T-helper 1 cell treated with Interleukin-12 subunit alpha and Interleukin-12 subunit beta and Interleukin-4 antibody, amounts not matched to agents 30 ng/mL and 1 ng/mL, for 36 hours (primary cell): ENCODE data around the gene CRYGA. TPM values are rescaled to one million over a fixed set of nuclear protein-coding genes. Genes with fewer than 3 reads are reported as not detected.

Source experiments
- intact Hi-C: fragments of 100-400 bp; cut with micrococcal nuclease; formaldehyde crosslinking; loops from one replicate; pipeline ENCODE4 v1.15.1; 2024
- total RNA-seq: library from RNA; stranded (reverse); gene quantifications from 2 replicates; pipeline ENCODE4 v1.2.3, GENCODE V29; 2022

CRYGA gene, protein sequence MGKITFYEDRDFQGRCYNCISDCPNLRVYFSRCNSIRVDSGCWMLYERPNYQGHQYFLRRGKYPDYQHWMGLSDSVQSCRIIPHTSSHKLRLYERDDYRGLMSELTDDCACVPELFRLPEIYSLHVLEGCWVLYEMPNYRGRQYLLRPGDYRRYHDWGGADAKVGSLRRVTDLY
- total RNA-seq = not detected in 2 replicates

DNA sequence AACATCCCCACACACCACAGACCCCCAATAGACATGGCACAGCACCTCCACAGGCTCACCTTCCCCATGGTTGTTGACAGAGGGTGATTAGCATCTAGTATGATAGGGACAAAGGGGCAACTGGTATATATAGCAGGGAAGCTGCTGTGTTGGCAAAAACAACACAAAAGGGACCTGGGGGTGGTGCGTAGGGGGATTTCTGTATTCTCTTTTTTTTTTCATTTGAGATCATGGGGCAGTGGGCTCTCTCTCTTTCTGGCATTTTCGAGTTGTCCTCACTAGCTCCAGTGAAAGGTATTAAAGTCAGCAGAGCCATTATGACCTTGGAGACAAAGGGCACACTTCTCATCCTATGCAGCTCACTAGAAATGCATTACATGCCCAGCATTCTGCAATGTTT is at the start of gene CRYGA:
CRYGA (minus strand) TSS at position 101 of the 400 bp plus-strand sequence; CDS start at position 68, 33 bp downstream.
- intact Hi-C loops = no loop called here

DNA sequence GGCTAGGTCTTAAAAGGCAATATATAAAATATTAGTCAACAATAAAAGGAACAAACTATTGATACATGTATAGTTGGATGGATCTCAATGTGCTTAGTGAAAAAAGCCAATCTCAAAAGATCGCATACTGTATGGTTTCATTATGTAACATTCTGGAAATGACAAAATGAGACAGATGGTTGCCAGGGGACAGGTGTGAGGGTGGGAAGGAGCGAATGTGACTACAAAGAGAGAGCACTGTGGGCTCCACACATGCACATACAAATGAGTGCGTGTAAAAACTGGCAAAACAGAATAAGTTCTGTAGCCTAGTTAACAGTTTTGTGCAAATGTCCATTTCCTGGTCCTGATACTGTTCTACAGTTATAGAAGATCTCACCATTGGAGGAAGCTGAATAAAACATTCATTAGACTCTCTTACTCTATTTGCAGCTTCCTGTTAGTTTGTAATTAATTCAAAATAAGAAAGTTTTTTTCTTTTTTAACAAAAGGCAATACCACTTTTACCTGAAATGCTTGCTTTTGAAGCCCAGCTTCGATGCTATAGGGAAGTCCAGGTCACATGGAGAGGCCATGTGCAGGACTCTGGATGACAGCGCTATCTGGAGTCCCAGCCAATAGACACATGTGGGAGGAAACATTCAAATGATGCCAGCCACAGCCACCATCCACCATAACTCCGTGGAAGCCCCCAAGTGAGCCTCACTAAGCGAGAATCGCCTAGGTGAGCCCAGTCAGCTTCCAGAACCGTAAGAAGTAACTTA is 47.5 kb upstream of the CRYGA start:
- intact Hi-C loops = no loop called here

DNA sequence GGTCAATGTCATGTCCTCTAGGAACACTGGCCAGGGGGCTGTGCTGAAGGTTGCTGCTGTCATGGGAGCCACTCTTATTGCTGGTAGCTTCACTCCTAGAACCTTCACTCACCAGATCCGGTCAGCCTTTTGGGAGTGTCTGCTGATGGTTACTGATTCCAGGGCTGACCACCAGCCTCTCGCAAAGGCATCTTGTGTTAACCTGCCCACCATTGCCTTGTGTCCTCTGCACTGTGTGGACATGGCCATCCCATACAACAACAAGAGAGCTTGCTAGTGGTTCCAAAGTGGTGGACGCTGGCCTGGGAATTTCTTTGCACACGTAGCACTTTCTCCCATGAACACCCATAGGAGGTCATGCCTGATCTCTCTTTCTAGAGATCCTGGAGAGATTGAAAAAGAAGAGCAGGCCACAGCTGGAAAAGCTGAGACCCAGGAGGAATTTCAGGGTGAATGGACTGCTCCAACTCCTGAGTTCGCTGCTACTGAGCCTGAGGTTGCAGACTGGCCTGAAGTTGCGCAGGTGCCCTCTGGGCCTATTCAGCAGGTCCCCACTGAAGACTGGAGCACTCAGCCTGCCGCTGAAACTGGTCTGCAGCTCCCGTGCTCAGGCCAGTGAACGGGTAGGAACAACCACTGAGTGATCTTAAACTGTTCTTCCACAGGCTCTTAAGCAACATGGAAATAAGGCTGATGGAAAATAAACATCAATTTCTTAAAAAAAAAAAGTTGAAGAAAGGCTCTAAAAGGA is 45.1 kb upstream of the CRYGA start:
- intact Hi-C loops = no loop called here

DNA sequence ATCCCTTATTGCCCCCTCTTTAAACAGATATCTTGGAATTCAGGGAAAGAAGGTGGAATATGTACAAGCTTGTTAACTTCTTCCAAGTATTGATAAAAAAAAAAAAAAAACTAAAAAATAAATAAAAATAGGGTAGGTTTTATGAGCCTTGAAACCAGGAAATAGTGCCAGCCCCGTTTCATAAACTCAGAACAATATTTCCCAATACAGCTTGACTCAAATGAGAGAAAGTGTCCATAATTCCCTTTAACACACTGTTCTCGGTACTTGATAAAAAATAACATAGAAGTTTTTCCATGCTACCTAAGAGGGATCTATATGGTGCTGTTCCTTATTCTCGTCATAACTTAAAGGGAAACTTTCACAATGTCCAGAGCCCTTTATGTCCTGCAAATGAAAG is 44.4 kb upstream of the CRYGA start:
- intact Hi-C loops = no loop called here

DNA sequence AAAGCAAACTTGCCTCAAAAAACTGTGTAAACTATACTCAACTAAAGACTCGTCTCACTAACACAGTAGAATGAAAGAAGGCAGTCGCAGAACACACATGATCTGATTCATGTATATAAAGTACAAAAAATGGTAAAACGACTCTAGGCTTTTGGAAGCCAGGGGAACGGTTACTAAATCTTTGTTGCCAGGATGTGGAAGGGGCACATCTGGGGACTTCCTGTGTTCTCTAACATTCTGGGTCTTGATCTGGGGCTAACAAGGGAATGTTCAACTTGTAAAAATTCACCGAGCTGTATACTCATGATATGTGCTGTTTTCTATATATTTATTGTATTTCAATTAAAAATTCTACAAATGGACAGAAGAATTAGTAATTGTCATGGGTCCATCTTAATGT is 40.8 kb upstream of the CRYGA start:
- intact Hi-C loops = no loop called here

DNA sequence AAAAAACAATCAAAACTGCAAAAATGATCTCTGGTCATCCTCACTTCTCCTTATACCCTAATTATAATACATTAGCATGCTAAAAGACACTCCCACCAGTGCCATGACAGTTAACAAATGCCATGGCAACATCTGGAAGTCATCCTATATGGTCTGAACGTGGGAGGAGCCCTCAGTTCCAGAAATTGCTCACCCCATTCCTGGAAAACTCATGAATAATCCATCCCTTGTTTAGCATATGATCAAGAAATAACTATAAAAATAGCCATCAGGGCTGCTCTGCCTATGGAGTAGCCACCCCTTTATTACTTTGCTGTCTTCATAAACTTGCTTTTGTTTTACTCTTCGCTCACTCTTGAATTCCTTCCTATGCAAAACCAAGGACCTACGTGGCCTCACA is 32.1 kb upstream of the CRYGA start:
- intact Hi-C loops = no loop called here

DNA sequence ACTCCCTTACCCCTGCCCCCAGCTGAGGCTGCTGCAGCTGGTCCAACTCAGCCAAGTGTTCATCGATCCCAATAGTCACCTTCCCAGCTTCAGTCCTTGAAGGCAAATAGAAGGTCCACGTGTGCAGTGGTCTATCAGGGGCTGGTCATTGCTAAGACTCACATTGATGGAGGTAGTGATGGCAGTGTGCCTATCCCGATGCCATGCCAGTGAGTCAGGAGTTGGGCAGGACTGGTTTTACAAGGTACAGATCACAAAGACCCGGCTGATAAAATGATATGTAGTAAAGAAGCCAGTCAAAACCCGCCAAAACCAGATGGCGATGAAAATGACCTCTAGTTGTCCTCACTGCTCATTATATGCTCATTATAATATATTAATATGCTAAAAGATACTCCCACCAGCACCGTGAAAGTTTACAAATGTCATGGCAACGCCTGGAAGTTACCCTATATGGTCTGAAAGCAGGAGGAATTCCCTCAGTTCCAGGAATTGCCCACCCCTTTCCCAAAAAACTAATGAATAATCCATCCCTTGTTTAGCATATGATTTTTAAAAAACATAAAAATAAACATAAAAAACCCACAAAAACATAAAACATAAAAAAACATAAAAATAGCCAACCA is 29.3 kb upstream of the CRYGA start:
- intact Hi-C loops = no loop called here

DNA sequence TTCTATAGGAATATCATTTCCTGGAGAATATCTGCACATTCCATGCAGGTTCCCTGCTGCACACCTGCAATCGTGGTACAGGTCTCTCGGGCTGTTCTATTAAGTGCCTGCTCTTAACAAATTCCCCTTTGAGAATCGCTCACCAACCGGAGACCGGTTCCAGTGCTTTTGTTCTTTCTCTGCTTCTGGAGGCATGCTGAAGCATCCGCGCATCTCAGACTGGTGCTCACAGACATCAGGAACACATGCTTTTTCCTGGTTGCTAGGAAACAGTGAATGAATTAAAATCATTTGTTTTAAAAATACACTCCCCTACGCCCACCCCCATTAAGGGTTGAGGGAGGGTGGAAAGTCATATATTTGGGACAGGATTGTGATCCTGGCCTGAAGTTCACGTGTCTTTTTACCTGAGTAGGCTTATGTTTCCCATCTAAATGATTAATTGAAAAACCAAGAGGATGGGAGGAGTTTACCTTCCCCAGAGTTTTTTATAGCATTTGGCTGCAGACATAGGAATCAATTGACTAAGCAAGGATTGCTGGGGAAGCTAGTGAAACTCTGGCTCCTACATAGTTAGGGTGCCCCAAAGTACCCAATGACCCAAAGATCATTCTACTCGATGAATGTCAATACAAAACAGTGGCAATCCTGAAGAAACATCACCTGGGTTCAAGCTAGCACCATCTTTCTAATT is 26.6 kb upstream of the CRYGA start, which contains the start of gene C2orf80:
C2orf80 (minus strand) TSS at position 221 of the 694 bp plus-strand sequence. CDS start 3,044 bp downstream, outside the sequence.
- intact Hi-C loops = no loop called here

DNA sequence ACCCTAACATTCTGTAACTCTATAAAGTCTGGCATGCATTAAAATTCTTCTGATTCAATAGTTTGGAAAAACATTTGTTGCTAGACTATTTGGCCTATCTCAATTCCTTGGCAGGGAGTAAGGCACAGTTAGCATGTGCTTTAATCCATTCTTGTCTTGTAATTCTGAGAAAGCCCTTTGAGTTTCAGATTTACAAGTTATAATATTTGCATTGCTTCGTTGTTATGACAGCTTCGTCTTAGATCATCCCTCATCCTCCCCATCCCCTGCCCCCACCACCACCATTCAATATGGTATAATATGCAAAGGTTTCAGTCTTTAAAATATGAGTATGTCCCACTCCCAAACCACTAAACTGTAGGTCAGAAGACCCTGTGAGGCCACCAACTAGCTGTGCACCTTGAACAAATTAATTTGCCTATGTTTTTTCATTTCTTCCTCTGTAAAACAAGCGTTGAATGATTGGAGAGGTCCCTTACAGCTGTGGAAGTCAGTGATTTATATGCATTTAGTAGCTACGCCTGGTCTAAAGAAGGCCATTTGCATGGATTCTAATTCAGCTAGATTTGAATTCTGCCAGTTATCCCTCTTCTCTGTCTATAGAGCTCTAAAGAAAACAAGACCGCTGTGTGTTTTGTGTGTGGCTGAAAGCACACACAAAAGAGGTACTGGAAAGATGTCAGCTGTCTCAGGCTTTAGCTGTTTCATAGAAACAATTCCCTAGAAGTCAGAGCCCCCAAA is 25.9 kb upstream of the CRYGA start:
- intact Hi-C loops = no loop called here

DNA sequence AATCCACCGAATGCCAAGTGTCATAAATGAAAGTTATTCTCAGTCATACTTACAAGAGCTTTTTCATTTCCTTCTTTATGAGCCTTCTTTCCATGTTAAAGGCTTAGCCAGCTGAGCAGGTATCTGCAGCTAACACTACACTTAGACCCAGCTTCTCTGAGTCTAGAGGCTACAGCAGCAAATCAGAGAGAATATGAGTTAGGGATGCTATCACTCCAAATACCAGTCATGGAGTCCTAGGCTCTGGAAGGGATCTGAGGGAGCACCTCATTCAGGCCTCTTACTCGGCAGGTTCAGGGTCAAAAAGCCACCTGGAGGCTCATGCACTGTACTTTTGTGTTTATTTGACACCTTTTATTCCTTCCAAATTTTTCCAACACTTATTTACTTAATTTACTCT is 23.5 kb upstream of the CRYGA start:
- intact Hi-C loops = no loop called here

DNA sequence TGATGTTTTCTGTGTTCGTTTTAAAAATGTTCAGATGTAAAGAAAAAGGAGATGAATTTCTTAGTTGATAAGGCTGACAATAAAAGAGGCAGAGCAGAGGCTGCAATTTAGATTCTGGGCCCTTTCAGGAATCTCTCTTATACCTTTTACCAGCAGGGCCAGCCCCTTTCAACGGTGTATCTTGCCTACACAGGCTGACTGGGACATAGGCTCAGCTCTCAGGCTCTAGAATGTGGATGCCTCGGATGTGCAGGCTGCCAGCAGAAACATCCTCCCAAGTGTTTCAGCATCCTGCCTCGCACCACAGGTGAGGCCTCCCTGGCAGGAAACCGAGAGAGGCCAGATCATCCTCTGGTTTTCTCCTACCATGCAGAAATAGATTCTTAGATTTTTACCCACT is 23.1 kb upstream of the CRYGA start:
- intact Hi-C loops = no loop called here

DNA sequence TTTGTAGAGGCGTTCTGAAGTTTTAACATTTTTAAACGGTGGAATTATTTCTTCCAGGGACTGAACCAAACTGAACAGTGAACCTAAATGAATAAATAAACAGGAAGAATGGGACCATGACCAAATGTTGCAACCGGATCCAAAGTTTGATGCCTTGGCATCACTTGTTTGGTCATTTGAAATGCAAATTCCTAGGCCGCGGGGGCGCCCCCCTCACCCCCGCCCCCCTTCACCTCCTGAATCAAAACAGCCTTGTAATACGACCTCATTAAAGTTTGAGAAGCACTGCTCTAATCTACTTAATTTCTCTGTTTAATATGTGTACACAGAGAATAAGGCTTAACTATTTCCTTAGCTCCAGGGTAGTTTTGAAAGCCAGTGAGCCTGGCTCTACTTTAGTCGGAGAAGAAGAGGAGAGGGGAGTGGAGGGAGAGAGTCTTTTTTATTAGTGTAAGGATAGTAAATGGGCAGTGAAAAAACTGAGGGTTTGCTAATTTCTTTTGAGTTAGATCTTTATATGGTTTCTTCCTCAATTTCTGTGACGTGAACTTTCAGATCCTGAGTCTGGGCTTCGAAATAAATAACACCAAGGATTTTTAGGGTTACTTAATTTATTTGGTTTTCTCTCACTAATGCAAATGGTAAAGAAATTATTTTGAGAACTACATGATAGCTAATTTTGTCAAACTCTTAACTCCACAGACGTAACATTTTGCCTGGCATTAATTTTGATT is 20.8 kb upstream of the CRYGA start:
- intact Hi-C loops = no loop called here

DNA sequence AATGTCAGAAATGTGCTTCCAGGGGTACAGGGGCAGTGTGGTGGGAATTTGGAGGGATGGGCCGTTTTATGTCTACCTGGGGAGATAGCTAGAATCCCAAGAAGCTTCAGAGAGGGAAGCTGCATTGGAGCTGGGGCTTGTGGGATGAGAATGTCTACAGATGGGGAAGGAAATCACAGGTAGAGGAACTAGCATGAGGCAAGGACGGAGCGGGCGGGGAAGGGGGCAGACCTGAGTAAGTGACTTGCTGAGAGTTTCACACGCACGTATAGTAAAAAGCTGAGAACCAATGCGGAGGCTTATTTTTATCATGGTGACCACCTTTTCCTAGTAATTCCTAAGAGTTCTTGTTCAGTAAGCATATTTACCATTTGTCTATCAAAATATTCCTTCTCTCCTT is 20.1 kb upstream of the CRYGA start:
- intact Hi-C loops = no loop called here

DNA sequence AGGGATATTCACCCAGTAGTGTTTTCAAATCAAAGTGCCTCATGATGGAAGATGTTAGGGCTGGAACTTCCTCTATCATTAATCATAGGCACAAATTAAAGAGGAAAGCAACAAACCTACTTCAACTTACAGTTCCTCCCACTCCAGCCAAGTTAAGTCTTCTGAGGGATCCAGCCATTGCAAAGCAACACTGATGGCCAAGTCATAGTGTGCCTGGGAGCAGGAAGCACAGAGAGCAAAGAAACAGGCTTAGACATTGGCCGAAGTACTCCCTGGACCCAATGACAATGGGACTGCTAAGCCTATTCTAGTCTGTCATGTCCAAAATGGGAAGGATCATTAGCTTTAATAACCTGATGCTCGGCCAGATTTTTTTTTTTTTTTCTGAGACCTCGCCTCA is 19.4 kb upstream of the CRYGA start:
- intact Hi-C loops = no loop called here

DNA sequence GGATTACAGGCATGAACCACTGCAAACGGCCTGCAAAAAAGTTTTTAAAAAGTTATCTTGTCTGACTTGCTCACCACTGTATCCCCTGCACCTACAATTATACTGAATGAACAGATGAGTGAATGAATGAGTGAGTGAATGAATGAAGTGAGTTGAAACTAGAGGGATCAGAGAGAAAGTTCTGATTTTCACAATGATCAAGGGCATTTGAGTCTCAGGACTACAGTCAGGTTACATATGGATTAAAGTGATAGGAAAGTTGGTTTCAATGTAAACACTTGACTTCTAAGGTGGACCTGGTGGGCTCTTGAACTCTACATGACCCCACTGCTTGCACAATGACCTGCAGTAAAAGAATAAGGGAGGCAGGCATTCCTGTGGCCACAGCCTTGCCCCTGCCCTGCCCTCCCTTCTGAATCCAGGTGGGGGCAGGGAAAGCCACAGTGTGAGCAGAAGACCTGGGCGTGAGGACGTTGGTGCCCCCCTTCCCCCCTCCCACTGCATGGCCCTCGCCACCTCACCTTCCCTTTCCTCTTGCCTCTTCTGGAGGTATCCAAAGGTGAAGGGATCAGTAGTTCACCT is 15.7 kb upstream of the CRYGA start:
- intact Hi-C loops = loop anchor here (10.0 kb wide), 1 partner anchor 1824 kb away; no protein-coding TSS in a partner anchor

DNA sequence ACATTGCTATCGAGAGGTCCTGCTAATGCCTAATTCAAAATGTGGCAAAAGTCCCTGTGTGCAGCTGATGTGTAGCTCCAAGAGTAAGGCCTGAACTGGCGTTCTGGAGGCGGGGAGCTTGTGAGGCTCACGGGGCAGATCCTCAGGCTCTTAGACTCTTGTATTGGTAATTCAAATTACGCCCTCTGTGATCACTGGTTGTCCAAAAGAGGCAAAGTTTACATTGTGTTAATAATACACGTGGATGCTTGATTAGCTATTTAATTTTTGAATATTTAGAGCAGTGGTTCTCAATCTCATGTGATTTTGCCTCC is 12.4 kb upstream of the CRYGA start:
- intact Hi-C loops = loop anchor here (1.0 to 10.0 kb wide), 5 partner anchors 79 to 1821 kb away; partner anchors contain the start of gene PIKFYVE

DNA sequence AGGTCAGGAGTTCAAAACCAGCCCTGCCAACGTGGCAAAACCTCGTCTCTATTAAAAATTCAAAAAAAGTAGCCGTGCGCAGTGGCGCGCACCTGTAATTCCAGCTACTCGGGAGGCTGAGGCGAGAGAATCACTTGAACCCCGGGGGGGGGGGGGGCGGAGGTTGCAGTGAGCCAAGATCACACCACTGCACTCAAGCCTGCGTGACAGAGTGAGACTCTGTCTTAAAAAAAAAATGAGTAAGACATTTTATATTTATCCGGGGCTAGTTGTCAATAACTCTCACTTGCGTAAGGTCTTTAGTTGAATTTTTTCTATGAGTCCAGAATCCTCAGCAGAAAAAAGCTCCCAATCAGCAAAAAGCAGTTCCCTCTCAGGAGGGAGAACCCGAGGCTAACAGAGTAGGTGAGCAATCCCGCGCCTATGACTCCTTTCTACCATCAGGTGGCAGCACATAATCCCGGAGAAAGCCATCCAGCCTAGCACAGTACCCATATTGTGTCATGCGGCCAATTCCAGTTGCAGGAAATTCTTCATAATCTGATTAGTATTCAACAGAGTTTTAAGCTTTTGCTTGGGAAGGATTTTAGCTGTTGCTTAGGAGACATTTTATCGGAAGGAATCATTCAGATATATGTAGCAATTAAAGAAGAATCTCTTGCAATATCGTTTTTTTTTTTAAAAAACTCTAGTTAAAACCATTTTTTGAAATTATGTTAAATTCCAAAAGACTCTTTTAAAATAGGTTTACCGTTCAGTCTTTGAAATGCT is 11.9 kb upstream of the CRYGA start:
- intact Hi-C loops = loop anchor here (1.0 to 10.0 kb wide), 5 partner anchors 79 to 1820 kb away; partner anchors contain the start of gene PIKFYVE

DNA sequence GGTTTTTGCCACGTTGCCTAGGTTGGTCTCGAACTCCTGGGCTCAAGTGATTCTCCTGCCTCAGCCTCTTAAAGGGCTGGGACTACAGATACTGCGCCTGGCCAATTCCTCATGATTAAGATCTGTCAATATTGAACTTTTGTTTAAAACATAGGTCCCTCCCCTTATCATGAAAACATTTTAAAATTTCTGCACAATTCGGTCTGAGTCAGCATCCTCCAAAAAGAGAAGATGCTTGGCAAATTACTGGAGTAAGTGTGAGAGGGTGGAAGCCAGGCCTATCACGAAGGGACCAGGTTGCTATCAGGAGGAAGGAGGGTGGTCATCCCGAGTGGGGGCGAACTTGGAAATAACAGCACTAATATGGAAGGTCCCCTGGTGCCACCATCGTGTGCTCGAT is 10.8 kb upstream of the CRYGA start:
- intact Hi-C loops = loop anchor here (10.0 kb wide), 1 partner anchor 1819 kb away; no protein-coding TSS in a partner anchor
